ENCODE measurements around the gene KRTAP10-3. TPM values are rescaled to one million over a fixed set of nuclear protein-coding genes. Genes with fewer than 3 reads are reported as not detected.

KRTAP10-3 gene
- total RNA-seq, 1 experiment from 2014 or later, result not detected

DNA sequence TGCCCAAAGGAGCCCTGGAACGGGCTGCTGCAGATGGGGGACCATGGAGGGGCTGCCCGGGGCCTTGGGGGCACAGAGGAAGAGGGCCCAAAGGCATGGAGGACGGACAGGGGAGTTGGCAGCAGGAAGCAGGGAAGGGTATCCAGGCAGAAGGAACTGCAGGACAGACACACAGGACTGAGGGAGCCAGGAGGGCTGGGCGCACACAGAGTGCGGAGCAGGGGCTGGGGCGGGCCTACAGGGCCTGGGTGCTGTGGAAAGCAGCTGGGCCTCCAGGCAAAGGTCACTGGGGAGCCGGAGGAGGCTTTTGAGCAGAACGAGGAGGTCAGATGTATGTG is 46.7 kb downstream of the KRTAP10-3 start:
- Histone ChIP-seq H3K36me3 (ENCODE audit: low read depth, low read length) (no peaks in the 10 kb centered on the region), H3K4me1 (ENCODE audit: insufficient read depth, low read length) (peaks cover 11% of the 10 kb centered on the region; the same call in 1 of the 2 replicates), H3K4me3 (ENCODE audit: low read length) (no peak overlapping the region), H3K9ac (ENCODE audit: low read length) (no peak overlapping the region), H3K9me3 (ENCODE audit: low read length) (no peaks in the 10 kb centered on the region), H3K9me2 (replicated peaks; ENCODE audit: low read length) (no peaks in the 10 kb centered on the region), H3K79me2 (ENCODE audit: low read length) (no peaks in the 10 kb centered on the region), H4K20me1 (ENCODE audit: low read length) (no peaks in the 10 kb centered on the region), H3K27me3 (ENCODE audit: low read length) (no peaks in the 10 kb centered on the region), H3K27ac (ENCODE audit: low read length) (no peak overlapping the region), H3K4me2 (ENCODE audit: low read length) (no peak overlapping the region), H3F3A (ENCODE audit: low read length, unreplicated experiment) (no peaks in the 10 kb centered on the region), H2AFZ (ENCODE audit: low read length) (no peak overlapping the region)
- TF ChIP-seq EZH2 (IDR thresholded peaks at IDR 0.05; ENCODE audit: low read length, unreplicated experiment), result no peak
- no peak for TF ChIP-seq EZH2phosphoT487 (IDR thresholded peaks at IDR 0.05; ENCODE audit: borderline replicate concordance, low read length)
- TF ChIP-seq, protein P1, sequence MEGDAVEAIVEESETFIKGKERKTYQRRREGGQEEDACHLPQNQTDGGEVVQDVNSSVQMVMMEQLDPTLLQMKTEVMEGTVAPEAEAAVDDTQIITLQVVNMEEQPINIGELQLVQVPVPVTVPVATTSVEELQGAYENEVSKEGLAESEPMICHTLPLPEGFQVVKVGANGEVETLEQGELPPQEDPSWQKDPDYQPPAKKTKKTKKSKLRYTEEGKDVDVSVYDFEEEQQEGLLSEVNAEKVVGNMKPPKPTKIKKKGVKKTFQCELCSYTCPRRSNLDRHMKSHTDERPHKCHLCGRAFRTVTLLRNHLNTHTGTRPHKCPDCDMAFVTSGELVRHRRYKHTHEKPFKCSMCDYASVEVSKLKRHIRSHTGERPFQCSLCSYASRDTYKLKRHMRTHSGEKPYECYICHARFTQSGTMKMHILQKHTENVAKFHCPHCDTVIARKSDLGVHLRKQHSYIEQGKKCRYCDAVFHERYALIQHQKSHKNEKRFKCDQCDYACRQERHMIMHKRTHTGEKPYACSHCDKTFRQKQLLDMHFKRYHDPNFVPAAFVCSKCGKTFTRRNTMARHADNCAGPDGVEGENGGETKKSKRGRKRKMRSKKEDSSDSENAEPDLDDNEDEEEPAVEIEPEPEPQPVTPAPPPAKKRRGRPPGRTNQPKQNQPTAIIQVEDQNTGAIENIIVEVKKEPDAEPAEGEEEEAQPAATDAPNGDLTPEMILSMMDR (conservative IDR thresholded peaks at IDR 0.05; ENCODE audit: low read depth, low read length), result no peak
- POLR2A ChIA-PET (ENCODE audit: unreplicated experiment), result no interaction called here
- CTCF ChIA-PET, result no interaction called here
- ATAC-seq (no peak), DNase-seq (no peak)
- no TSS peak for BruUV-seq (replicated peaks)
- intact Hi-C loops (cut with micrococcal nuclease), result loop anchor here (2.0 kb wide), 1 partner anchor 231 kb away; no protein-coding TSS in a partner anchor

- H3K36me3 ChIP-seq (ENCODE audit: low read depth, low read length), result no peaks in the 10 kb centered on the region
- no peaks in the 10 kb centered on the region for H4K20me1 ChIP-seq (ENCODE audit: low read length)
- no peaks in the 10 kb centered on the region for H3K79me2 ChIP-seq (ENCODE audit: low read length)
- no peaks in the 10 kb centered on the region for H3K9me3 ChIP-seq (ENCODE audit: low read length)
- H3K9me2 ChIP-seq (replicated peaks; ENCODE audit: low read length), result no peaks in the 10 kb centered on the region
- H3K27me3 ChIP-seq (ENCODE audit: low read length), result no peaks in the 10 kb centered on the region
- no peak overlapping the region for H3K27ac ChIP-seq (ENCODE audit: low read length)
- DNase-seq (no peak), ATAC-seq (no peak)
- BruUV-seq (replicated peaks), result no TSS peak
- peaks cover 11% of the 10 kb centered on the region; the same call in 1 of the 2 replicates for H3K4me1 ChIP-seq (ENCODE audit: insufficient read depth, low read length)
- ChIA-PET POLR2A (ENCODE audit: unreplicated experiment) (interaction anchor here (0.6 kb wide), 1 partner anchor 376 kb away, joined by 3 read pairs; no protein-coding TSS in a partner anchor), CTCF (interaction anchor here (0.5 to 2.6 kb wide), 5 partner anchors 24 to 381 kb away, joined by 3 to 20 read pairs (median 5); no protein-coding TSS in a partner anchor)
- no peak overlapping the region for H3K9ac ChIP-seq (ENCODE audit: low read length)
- no peak overlapping the region for H2AFZ ChIP-seq (ENCODE audit: low read length)
- peak overlapping the region; percentile 89 for H3K4me2 ChIP-seq (ENCODE audit: low read length)
- TF ChIP-seq, protein P1 (conservative IDR thresholded peaks at IDR 0.05; ENCODE audit: low read depth, low read length), result no peak
- TF ChIP-seq EZH2phosphoT487 (IDR thresholded peaks at IDR 0.05; ENCODE audit: borderline replicate concordance, low read length), result no peak
- no peak for TF ChIP-seq EZH2 (IDR thresholded peaks at IDR 0.05; ENCODE audit: low read length, unreplicated experiment)
- intact Hi-C loops (cut with micrococcal nuclease), result loop anchor here (2.0 kb wide), 1 partner anchor 231 kb away; no protein-coding TSS in a partner anchor
- H3K4me3 ChIP-seq (ENCODE audit: low read length), result no peak overlapping the region; the same call in 1 of the 2 replicates
- no peaks in the 10 kb centered on the region for H3F3A ChIP-seq (ENCODE audit: low read length, unreplicated experiment)
Measured at GRCh38 chr21:44511219-44511937, 47.2 kb downstream of the KRTAP10-3 start.

All from PC-3 (cell line).